Stomach (tissue), 9 donors: Measurements from ENCODE around the gene DCT. TPM values are rescaled to one million over a fixed set of nuclear protein-coding genes. Genes with fewer than 3 reads are reported as not detected.

Experiments
- DNase-seq, 2 donors: peaks; one replicate each; pipeline versions ENCODE4 v3.0.0 to v3.0.0-alpha.2; 2013 to 2019
- H3K27ac ChIP-seq, 5 donors: fragments of 200-600 bp in 4 of 5; sonication (generic) in 4 of 5; one replicate each; pipeline ENCODE4 v1.5.1; 2013 to 2019; ENCODE audit warnings: mild to moderate bottlenecking in 1 of 5, moderate library complexity in 1 of 5
- H3K27me3 ChIP-seq, 3 donors: fragments of 200-600 bp; sonication (generic); one replicate each; pipeline ENCODE4 v1.5.1; 2017 to 2019; ENCODE audit warnings: mixed run types in 1 of 3
- H3K36me3 ChIP-seq, 4 donors: fragments of 200-600 bp; sonication (generic); 1 replicate in 3 of 4; 2 replicates in 1 of 4; pipeline ENCODE4 v1.5.1; 2016 to 2019
- H3K4me1 ChIP-seq, 4 donors: fragments of 200-600 bp; sonication (generic); one replicate each; pipeline ENCODE4 v1.5.1; 2016 to 2019
- H3K4me3 ChIP-seq, 4 donors: fragments of 200-600 bp; sonication (generic) in 3 of 4; one replicate each; pipeline ENCODE4 v1.5.1; 2016 to 2019; ENCODE audit warnings: mild to moderate bottlenecking in 1 of 4
- H3K9me3 ChIP-seq, 4 donors: fragments of 200-600 bp; sonication (generic); one replicate each; pipeline ENCODE4 v1.5.1; 2016 to 2019
- EP300 ChIP-seq: sonication (generic); formaldehyde crosslinking; IDR thresholded peaks from one replicate; pipeline ENCODE4 v1.6.1; 2017; ENCODE audit warnings: antibody characterized with exemption
- POLR2A ChIP-seq, 4 donors: fragments of 450-650 bp; IDR thresholded peaks; one replicate each; pipeline ENCODE4 v1.6.1; 2016; ENCODE audit warnings: antibody characterized with exemption in 4 of 4, control low read depth in 2 of 4, mild to moderate bottlenecking in 1 of 4, moderate library complexity in 1 of 4
- POLR2AphosphoS5 ChIP-seq, 3 donors: sonication (generic); formaldehyde crosslinking; IDR thresholded peaks; one replicate each; pipeline ENCODE4 v1.6.1; 2016; ENCODE audit warnings: antibody characterized with exemption in 3 of 3
- WGBS, 5 donors: extraction: QIAGEN DNeasy Blood & Tissue Kit in 3 of 5; methylation state at CpG; one replicate each; pipeline versions ENCODE4 v1.1.5 to v1.1.7; 2013 to 2018; 5-methylcytosine and 5-hydroxymethylcytosine counted together
- intact Hi-C: fragments of 100-400 bp; cut with DNase I; formaldehyde crosslinking; loops from one replicate; pipeline ENCODE4 v1.15.1; 2023; ENCODE audit warnings: low total_unique reads
- polyA plus RNA-seq, 3 donors: library from polyadenylated mRNA; stranded (reverse); fragments of 200-250 nt; gene quantifications; one replicate each; pipeline ENCODE4 v1.2.3, GENCODE V29; 2013
- total RNA-seq, 5 donors: library from RNA; depleted of rRNA; stranded (reverse); fragments of >200 nt; gene quantifications; one replicate each; pipeline versions ENCODE4 v1.1.0 to v1.2.3, GENCODE V29; 2014 to 2016
- TF ChIP-seq, protein P1 (sequence below), 7 experiments: fragments of 450-650 bp in 4 of 7; fragments of 200-600 bp in 3 of 7; sonication (generic) in 3 of 7; IDR thresholded peaks; one replicate each; pipeline ENCODE4 v1.5.1; 2016 to 2019; ENCODE audit warnings: antibody characterized with exemption in 7 of 7, control low read depth in 2 of 7, mild to moderate bottlenecking in 1 of 7
- donor health status: healthy with polysubstance abuse.
- donor health status: Bipolar disorder and iron deficiency.
- donor health status: healthy.

DCT gene
- total and polyA plus RNA-seq, 8 donors = 0.06 to 0.73 (median 0.08) TPM; not detected in 5

GRCh38 chr13:94435604-94436226 lies 43.8 kb downstream of the DCT start:
- TF ChIP-seq, protein P1, sequence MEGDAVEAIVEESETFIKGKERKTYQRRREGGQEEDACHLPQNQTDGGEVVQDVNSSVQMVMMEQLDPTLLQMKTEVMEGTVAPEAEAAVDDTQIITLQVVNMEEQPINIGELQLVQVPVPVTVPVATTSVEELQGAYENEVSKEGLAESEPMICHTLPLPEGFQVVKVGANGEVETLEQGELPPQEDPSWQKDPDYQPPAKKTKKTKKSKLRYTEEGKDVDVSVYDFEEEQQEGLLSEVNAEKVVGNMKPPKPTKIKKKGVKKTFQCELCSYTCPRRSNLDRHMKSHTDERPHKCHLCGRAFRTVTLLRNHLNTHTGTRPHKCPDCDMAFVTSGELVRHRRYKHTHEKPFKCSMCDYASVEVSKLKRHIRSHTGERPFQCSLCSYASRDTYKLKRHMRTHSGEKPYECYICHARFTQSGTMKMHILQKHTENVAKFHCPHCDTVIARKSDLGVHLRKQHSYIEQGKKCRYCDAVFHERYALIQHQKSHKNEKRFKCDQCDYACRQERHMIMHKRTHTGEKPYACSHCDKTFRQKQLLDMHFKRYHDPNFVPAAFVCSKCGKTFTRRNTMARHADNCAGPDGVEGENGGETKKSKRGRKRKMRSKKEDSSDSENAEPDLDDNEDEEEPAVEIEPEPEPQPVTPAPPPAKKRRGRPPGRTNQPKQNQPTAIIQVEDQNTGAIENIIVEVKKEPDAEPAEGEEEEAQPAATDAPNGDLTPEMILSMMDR (IDR thresholded peaks at IDR 0.05) = peak in 5 of 7 experiments; percentile 44 to 59 (median 53)
- TF ChIP-seq POLR2A (IDR thresholded peaks at IDR 0.05) = no peak
- Histone ChIP-seq H3K27ac (no peak overlapping the region), H3K9me3 (no peaks in the 10 kb centered on the region), H3K36me3 (no peaks in the 10 kb centered on the region), H3K4me1 (peaks cover 0 to 7% (median 0%) of the 10 kb centered on the region in 4 donors), H3K27me3 (no peaks in the 10 kb centered on the region), H3K4me3 (no peak overlapping the region)
- WGBS, 5 donors = 29 to 41% (median 34%) methylated on average over 4 of the region's 4 CpGs
- peak in 1 of 2 donors; percentile 77 for DNase-seq
- intact Hi-C loops = loop anchor here (10.0 kb wide), 1 partner anchor 179 kb away; no protein-coding TSS in a partner anchor

DNA sequence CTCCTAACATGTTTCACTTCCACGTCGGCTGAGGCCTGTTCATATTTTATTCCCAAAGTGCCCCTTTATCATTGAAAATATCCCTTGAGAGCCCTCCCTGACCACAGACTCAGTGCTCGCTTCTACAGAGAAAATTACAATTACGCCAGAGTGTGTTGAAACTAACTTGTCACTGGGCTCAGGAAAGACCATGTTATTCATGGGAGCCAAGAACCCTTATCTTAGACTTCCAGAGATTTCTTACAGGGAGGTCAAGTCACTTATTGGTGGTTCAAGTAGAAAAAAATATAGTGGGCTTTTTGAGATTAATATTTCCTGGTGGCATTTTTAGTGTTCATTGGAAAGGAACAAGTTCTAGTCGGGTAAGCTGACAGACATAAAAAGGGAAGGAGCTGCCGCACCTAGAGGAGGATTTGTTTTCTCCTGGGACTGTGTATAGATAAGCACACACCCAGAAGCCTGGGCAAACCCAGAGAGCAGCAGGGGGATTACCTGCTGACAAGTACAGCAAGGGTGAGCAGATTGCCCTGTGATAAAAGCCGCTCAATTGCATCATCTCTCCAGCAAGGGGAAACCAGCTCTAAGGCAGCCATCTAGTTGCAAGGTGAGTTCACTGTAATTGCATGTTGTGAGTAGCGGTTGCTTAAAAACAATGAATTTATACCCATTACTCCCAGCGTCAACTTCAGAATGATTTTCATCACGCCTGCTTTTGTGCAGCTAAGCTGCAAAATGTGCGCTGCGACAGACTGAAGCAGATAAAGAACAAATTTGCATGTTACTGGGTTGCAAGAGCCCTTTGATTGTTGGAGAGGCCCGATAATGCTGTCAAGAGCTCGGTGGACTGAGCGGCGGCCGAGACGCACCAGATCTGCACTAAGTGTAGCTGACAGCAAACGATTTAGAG lies 46.2 kb downstream of the DCT start:
- 33 to 60% (median 46%) methylated on average over 19 of the region's 19 CpGs for WGBS, 5 donors
- no peak for TF ChIP-seq EP300
- TF ChIP-seq POLR2A (IDR thresholded peaks at IDR 0.05) = no peak
- TF ChIP-seq, protein P1 (IDR thresholded peaks at IDR 0.05) = no peak
- no peak for TF ChIP-seq POLR2AphosphoS5 (IDR thresholded peaks at IDR 0.05)
- Histone ChIP-seq H3K36me3 (no peaks in the 10 kb centered on the region), H3K9me3 (no peaks in the 10 kb centered on the region), H3K4me3 (no peak overlapping the region), H3K27me3 (no peaks in the 10 kb centered on the region), H3K27ac (no peak overlapping the region), H3K4me1 (peaks cover 0 to 7% (median 0%) of the 10 kb centered on the region in 4 donors)
- peak in 1 of 2 donors; percentile 52 for DNase-seq
- intact Hi-C loops = loop anchor here (10.0 kb wide), 1 partner anchor 181 kb away; no protein-coding TSS in a partner anchor

DNA sequence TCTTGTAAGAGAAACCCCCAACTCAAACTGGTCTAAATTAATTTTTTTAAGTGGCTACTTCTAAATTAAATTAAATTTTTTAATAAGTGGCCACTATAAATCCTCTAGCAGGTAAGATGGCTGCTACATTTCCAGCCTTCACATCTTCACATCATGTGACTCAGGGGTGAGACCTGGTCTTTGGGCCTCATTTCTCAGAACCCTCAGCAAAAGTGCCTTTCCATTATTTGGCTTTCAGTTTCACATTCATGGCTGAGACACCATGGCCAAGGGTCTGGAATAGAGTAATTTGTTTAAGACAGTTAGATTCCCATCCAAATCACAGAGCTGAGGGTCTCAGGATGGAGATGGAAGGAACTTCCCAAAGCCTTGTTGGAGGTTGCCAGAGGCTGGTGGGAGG lies 47.5 kb downstream of the DCT start:
- Histone ChIP-seq H3K27ac (no peak overlapping the region), H3K4me1 (peaks cover 0 to 7% (median 0%) of the 10 kb centered on the region in 4 donors), H3K27me3 (no peaks in the 10 kb centered on the region), H3K4me3 (no peak overlapping the region), H3K36me3 (no peaks in the 10 kb centered on the region), H3K9me3 (no peaks in the 10 kb centered on the region)
- intact Hi-C loops = loop anchor here (10.0 kb wide), 1 partner anchor 183 kb away; no protein-coding TSS in a partner anchor
- TF ChIP-seq POLR2A (IDR thresholded peaks at IDR 0.05) (no peak), EP300 (no peak), POLR2AphosphoS5 (IDR thresholded peaks at IDR 0.05) (no peak)
- TF ChIP-seq, protein P1 (IDR thresholded peaks at IDR 0.05) = no peak
- no peak for DNase-seq

DNA sequence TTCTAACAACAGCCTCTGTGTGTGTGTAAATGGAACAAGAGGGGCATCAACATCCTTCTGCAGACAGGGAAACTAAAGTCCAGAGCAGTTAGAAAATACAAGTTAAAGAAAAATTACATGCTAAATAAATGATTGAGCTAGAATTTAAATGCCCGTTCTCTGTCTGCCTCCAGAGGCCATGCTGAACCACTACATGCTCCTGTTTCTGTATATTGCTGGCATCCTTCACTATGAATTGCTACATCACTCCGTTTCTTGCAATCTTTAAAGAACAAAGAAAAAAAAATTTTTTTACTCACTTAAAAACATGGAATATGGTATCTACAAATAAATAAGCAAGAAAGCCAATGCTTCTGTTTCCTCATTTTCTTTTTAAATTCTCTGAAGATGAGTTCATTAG lies 47.9 kb downstream of the DCT start:
- 77 to 90% (median 85%) methylated on average over 2 of the region's 2 CpGs for WGBS, 5 donors
- TF ChIP-seq POLR2AphosphoS5 (IDR thresholded peaks at IDR 0.05) = no peak
- TF ChIP-seq, protein P1 (IDR thresholded peaks at IDR 0.05) = no peak
- no peak for TF ChIP-seq EP300
- TF ChIP-seq POLR2A (IDR thresholded peaks at IDR 0.05) = no peak
- Histone ChIP-seq H3K4me1 (peaks cover 0 to 7% (median 0%) of the 10 kb centered on the region in 4 donors), H3K27ac (no peak overlapping the region), H3K36me3 (no peaks in the 10 kb centered on the region), H3K9me3 (no peaks in the 10 kb centered on the region), H3K4me3 (no peak overlapping the region), H3K27me3 (no peaks in the 10 kb centered on the region)
- no peak for DNase-seq
- intact Hi-C loops = loop anchor here (10.0 kb wide), 1 partner anchor 183 kb away; no protein-coding TSS in a partner anchor
